ENCODE results near the gene LONRF2. TPM values are rescaled to one million over a fixed set of nuclear protein-coding genes. Genes with fewer than 3 reads are reported as not detected.
A peak's percentile ranks its signal among the peaks of the same experiment; 100 is the strongest.

LONRF2 gene
- total RNA-seq, 4 donors from 2014 or later = 1.3 to 2.5 (median 2.0) TPM

- H3K4me3 ChIP-seq = no peak overlapping the region
- 33% methylated on average over 3 of the region's 3 CpGs for WGBS
- no peak overlapping the region for H3K27ac ChIP-seq
- H3K9me3 ChIP-seq = no peaks in the 10 kb centered on the region
- TF ChIP-seq POLR2A (IDR thresholded peaks at IDR 0.05) = no peak
- TF ChIP-seq CTCF (IDR thresholded peaks at IDR 0.05) = no peak
- TF ChIP-seq EP300 (IDR thresholded peaks at IDR 0.05) = no peak
- TF ChIP-seq POLR2AphosphoS5 (IDR thresholded peaks at IDR 0.05) = no peak
- DNase-seq (ENCODE audit: low spot score in 2 of 2) = no peak
- H3K36me3 ChIP-seq = no peaks in the 10 kb centered on the region
- no peaks in the 10 kb centered on the region for H3K4me1 ChIP-seq
- H3K27me3 ChIP-seq = no peaks in the 10 kb centered on the region
Measured at GRCh38 chr2:100285011-100285410, 37.3 kb downstream of the LONRF2 start.

GRCh38 chr2:100283724-100284501 is 38.4 kb downstream of the LONRF2 start:
- no peak for TF ChIP-seq EP300 (IDR thresholded peaks at IDR 0.05)
- no peak for TF ChIP-seq POLR2A (IDR thresholded peaks at IDR 0.05)
- TF ChIP-seq CTCF (IDR thresholded peaks at IDR 0.05) = no peak
- no peak for TF ChIP-seq POLR2AphosphoS5 (IDR thresholded peaks at IDR 0.05)
- WGBS = 78% methylated on average over 20 of the region's 20 CpGs
- DNase-seq (ENCODE audit: low spot score in 2 of 2) = no peak
- Histone ChIP-seq H3K27me3 (no peaks in the 10 kb centered on the region), H3K4me1 (no peaks in the 10 kb centered on the region), H3K27ac (no peak overlapping the region), H3K9me3 (no peaks in the 10 kb centered on the region), H3K4me3 (no peak overlapping the region), H3K36me3 (no peaks in the 10 kb centered on the region)

GRCh38 chr2:100281521-100282438 is 40.5 kb downstream of the LONRF2 start:
- 46% methylated on average over 16 of the region's 16 CpGs for WGBS
- H3K36me3 ChIP-seq = no peaks in the 10 kb centered on the region
- no peak overlapping the region for H3K27ac ChIP-seq
- H3K9me3 ChIP-seq = no peaks in the 10 kb centered on the region
- no peak for DNase-seq (ENCODE audit: low spot score in 2 of 2)
- peak overlapping the region; percentile 9 for H3K4me3 ChIP-seq
- no peaks in the 10 kb centered on the region for H3K4me1 ChIP-seq
- TF ChIP-seq EP300 (IDR thresholded peaks at IDR 0.05) (peak; percentile 39), CTCF (IDR thresholded peaks at IDR 0.05) (no peak), POLR2A (IDR thresholded peaks at IDR 0.05) (no peak), POLR2AphosphoS5 (IDR thresholded peaks at IDR 0.05) (no peak)
- H3K27me3 ChIP-seq = no peaks in the 10 kb centered on the region

GRCh38 chr2:100279586-100280534 is 42.4 kb downstream of the LONRF2 start:
- DNase-seq (ENCODE audit: low spot score in 2 of 2) = no peak
- no peak overlapping the region for H3K27ac ChIP-seq
- 84% methylated on average over 17 of the region's 17 CpGs for WGBS
- H3K4me3 ChIP-seq = no peak overlapping the region
- no peaks in the 10 kb centered on the region for H3K4me1 ChIP-seq
- no peaks in the 10 kb centered on the region for H3K9me3 ChIP-seq
- TF ChIP-seq POLR2AphosphoS5 (IDR thresholded peaks at IDR 0.05) (no peak), CTCF (IDR thresholded peaks at IDR 0.05) (no peak), EP300 (IDR thresholded peaks at IDR 0.05) (no peak), POLR2A (IDR thresholded peaks at IDR 0.05) (no peak)
- H3K36me3 ChIP-seq = no peaks in the 10 kb centered on the region
- H3K27me3 ChIP-seq = no peaks in the 10 kb centered on the region
